GM12891 (cell line): Measurements from ENCODE around the gene ARHGEF6.

Experiments
- DNase-seq: peaks from one replicate; pipeline ENCODE4 v3.0.0; 2011; ENCODE audit warnings: low spot score; ENCODE audit not compliant: insufficient read length
- FAIRE-seq: peaks from 2 replicates; lab custom pipeline; 2011; peaks lifted over from hg19 to GRCh38; lab: Jason Lieb, UNC
- PAX5 ChIP-seq: IDR thresholded peaks from 2 replicates; pipeline ENCODE4 v1.6.1; 2011; ENCODE audit warnings: low read length, moderate library complexity, mild to moderate bottlenecking; ENCODE audit not compliant: insufficient read depth, severe bottlenecking
- POLR2A ChIP-seq: IDR thresholded peaks from 2 replicates; pipeline ENCODE4 v1.6.1; 2011; ENCODE audit warnings: low read depth, low read length, control low read depth
- POLR2AphosphoS5 ChIP-seq: IDR thresholded peaks from 2 replicates; pipeline ENCODE4 v1.6.1; 2011; ENCODE audit warnings: low read depth, low read length, control low read depth
- POU2F2 ChIP-seq: IDR thresholded peaks from 2 replicates; pipeline ENCODE4 v1.6.1; 2011; ENCODE audit warnings: low read depth, mild to moderate bottlenecking, control low read depth, low read length, moderate library complexity
- SPI1 ChIP-seq: IDR thresholded peaks from 2 replicates; pipeline ENCODE4 v1.6.1; 2011; ENCODE audit warnings: low read depth, low read length, control low read depth
- TAF1 ChIP-seq: IDR thresholded peaks from 2 replicates; pipeline ENCODE4 v1.6.1; 2011; ENCODE audit warnings: low read depth, low read length, control low read depth

Gene ARHGEF6

GRCh38 chrX:136619899-136620505 lies 160.7 kb downstream of the ARHGEF6 start:
- TF ChIP-seq TAF1: no peak
- no peak for TF ChIP-seq PAX5
- TF ChIP-seq POU2F2: no peak
- TF ChIP-seq POLR2A: no peak
- TF ChIP-seq SPI1: no peak
- no peak for TF ChIP-seq POLR2AphosphoS5
- peak; percentile 80 for FAIRE-seq
- no peak for DNase-seq

- TF ChIP-seq POLR2A (0 out of 2 replicates have a peak, but pooled peaks have one; percentile 34), POLR2AphosphoS5 (no peak)
- FAIRE-seq (peak; percentile 81), DNase-seq (no peak)
Observed at GRCh38 chrX:136616987-136617685, 163.6 kb downstream of the ARHGEF6 start.
